H1 (cell line): ENCODE measurements around the gene HTR1B. TPM values are rescaled to one million over a fixed set of nuclear protein-coding genes. Genes with fewer than 3 reads are reported as not detected.

Experiments used
- BCL11A ChIP-seq, 2 experiments: IDR thresholded peaks; one replicate each; pipeline ENCODE4 v1.6.1; 2011; ENCODE audit warnings: low read depth in 2 of 2, low read length in 2 of 2, mild to moderate bottlenecking in 2 of 2
- CBX5 ChIP-seq: fragments of 300-800, 300-1000 bp; sonication (generic); IDR thresholded peaks from 2 replicates; pipeline ENCODE4 v1.7.1; 2016; ENCODE audit warnings: antibody characterized with exemption, low read length, low read depth
- CBX8 ChIP-seq: fragments of 300-800, 300-1000 bp; sonication (generic); IDR thresholded peaks from 2 replicates; pipeline ENCODE4 v1.7.1; 2016; ENCODE audit warnings: low read depth, low read length, borderline replicate concordance
- CHD2 ChIP-seq: IDR thresholded peaks from 2 replicates; pipeline ENCODE4 v1.6.1; 2012; ENCODE audit warnings: low read length, improper control_type of control experiment
- CREB1 ChIP-seq: IDR thresholded peaks from 2 replicates; pipeline ENCODE4 v1.6.1; 2012; ENCODE audit warnings: inconsistent platforms
- EGR1 ChIP-seq: IDR thresholded peaks from 2 replicates; pipeline ENCODE4 v1.6.1; 2011; ENCODE audit warnings: low read depth, low read length, borderline replicate concordance
- EZH2 ChIP-seq: fragments of 200-600 bp; sonication (generic); IDR thresholded peaks from 2 replicates; pipeline ENCODE4 v1.7.1; 2012; ENCODE audit warnings: low read depth, mild to moderate bottlenecking, moderate library complexity, low read length, inconsistent platforms; ENCODE audit not compliant: severe bottlenecking
- GABPA ChIP-seq: IDR thresholded peaks from 2 replicates; pipeline ENCODE4 v1.6.1; 2011; ENCODE audit warnings: mild to moderate bottlenecking, low read length, moderate library complexity, borderline replicate concordance; ENCODE audit not compliant: insufficient read depth
- HDAC2 ChIP-seq, 2 experiments: fragments of 300-600 bp in 1 of 2; sonication (generic) in 1 of 2; IDR thresholded peaks; 2 replicates each; pipeline ENCODE4 v1.6.1; 2011 to 2012; ENCODE audit warnings: low read depth in 2 of 2, low read length in 2 of 2, mild to moderate bottlenecking in 2 of 2, moderate library complexity in 2 of 2, borderline replicate concordance in 1 of 2, inconsistent platforms in 1 of 2
- KDM1A ChIP-seq: fragments of 200-600, 300-600 bp; sonication (generic); IDR thresholded peaks from 2 replicates; pipeline ENCODE4 v1.7.1; 2016; ENCODE audit warnings: mild to moderate bottlenecking, low read length, borderline replicate concordance
- KDM4A ChIP-seq: IDR thresholded peaks from one replicate; pipeline ENCODE4 v1.7.1; 2012; ENCODE audit warnings: low read depth, mild to moderate bottlenecking, moderate library complexity, low read length, inconsistent platforms; ENCODE audit not compliant: severe bottlenecking
- NANOG ChIP-seq: IDR thresholded peaks from 2 replicates; pipeline ENCODE4 v1.6.1; 2011; ENCODE audit warnings: low read length, low read depth, mild to moderate bottlenecking, inconsistent platforms; ENCODE audit not compliant: insufficient read depth, poor library complexity, severe bottlenecking
- NRF1 ChIP-seq: IDR thresholded peaks from 2 replicates; pipeline ENCODE4 v1.6.1; 2011; ENCODE audit warnings: mild to moderate bottlenecking, low read depth, low read length, improper control_type of control experiment
- PHF8 ChIP-seq: fragments of 200-600 bp; sonication (generic); conservative IDR thresholded peaks from 2 replicates; pipeline ENCODE4 v1.7.1; 2012; ENCODE audit warnings: low read depth, mild to moderate bottlenecking, inconsistent platforms, low read length, moderate library complexity
- RFX5 ChIP-seq: IDR thresholded peaks from 2 replicates; pipeline ENCODE4 v1.6.1; 2011; ENCODE audit warnings: low read depth, low read length, improper control_type of control experiment, borderline replicate concordance
- RNF2 ChIP-seq: fragments of 200-900, 300-1000 bp; sonication (generic); IDR thresholded peaks from 2 replicates; pipeline ENCODE4 v1.7.1; 2016; ENCODE audit warnings: borderline replicate concordance, low read depth, mild to moderate bottlenecking, antibody characterized with exemption, low read length; ENCODE audit not compliant: poor library complexity, severe bottlenecking; ENCODE audit errors: missing control alignments
- SIRT6 ChIP-seq: IDR thresholded peaks from one replicate; pipeline ENCODE4 v1.7.1; 2012; ENCODE audit warnings: low read length, inconsistent platforms
- SP4 ChIP-seq: IDR thresholded peaks from 2 replicates; pipeline ENCODE4 v1.6.1; 2012; ENCODE audit warnings: low read length, inconsistent platforms
- SUZ12 ChIP-seq: fragments of 200-600 bp; sonication (generic); IDR thresholded peaks from 2 replicates; pipeline ENCODE4 v1.6.1; 2012; ENCODE audit warnings: mild to moderate bottlenecking, inconsistent platforms, low read length, moderate library complexity, mixed read lengths
- TAF1 ChIP-seq: IDR thresholded peaks from 2 replicates; pipeline ENCODE4 v1.6.1; 2011; ENCODE audit warnings: mild to moderate bottlenecking, low read depth, low read length
- TBP ChIP-seq: IDR thresholded peaks from 2 replicates; pipeline ENCODE4 v1.6.1; 2011; ENCODE audit warnings: low read depth, low read length, improper control_type of control experiment
- TCF12 ChIP-seq: IDR thresholded peaks from 2 replicates; pipeline ENCODE4 v1.6.1; 2011; ENCODE audit warnings: low read depth, mild to moderate bottlenecking, low read length
- polyA plus RNA-seq, 7 experiments: library from polyadenylated mRNA; depleted of rRNA in 3 of 7; stranded (reverse) in 5 of 7; unstranded in 2 of 7; fragments of >200 nt in 5 of 7; fragments of 200-250 nt in 2 of 7; gene quantifications; 1 replicate in 5 of 7; 2 replicates in 1 of 7; 4 replicates in 1 of 7; pipeline versions ENCODE4 v1.2.1 to v1.2.3, GENCODE V29; 2011 to 2013; ENCODE audit warnings: missing spikeins in 2 of 7, mixed read lengths in 2 of 7
- total RNA-seq: library from RNA; stranded (reverse); fragmentation: NEBNext Ultra II Directional; extraction: Animal tissue kit (Norgen Biotek cat#: 25700); gene quantifications from 2 replicates; pipeline ENCODE4 v1.2.1, GENCODE V29; 2021
- TF ChIP-seq, protein P1 (sequence below): IDR thresholded peaks from 2 replicates; pipeline ENCODE4 v1.6.1; 2012; ENCODE audit warnings: inconsistent platforms
- TF ChIP-seq, protein P2 (sequence below): IDR thresholded peaks from 2 replicates; pipeline ENCODE4 v1.6.1; 2012; ENCODE audit warnings: inconsistent platforms

Gene HTR1B
- total and polyA plus RNA-seq, 2 of the 8 experiments (the other 6 are each of a cell fraction or from before 2014, with no cell fraction given) = 1.1 to 1.4 TPM

DNA sequence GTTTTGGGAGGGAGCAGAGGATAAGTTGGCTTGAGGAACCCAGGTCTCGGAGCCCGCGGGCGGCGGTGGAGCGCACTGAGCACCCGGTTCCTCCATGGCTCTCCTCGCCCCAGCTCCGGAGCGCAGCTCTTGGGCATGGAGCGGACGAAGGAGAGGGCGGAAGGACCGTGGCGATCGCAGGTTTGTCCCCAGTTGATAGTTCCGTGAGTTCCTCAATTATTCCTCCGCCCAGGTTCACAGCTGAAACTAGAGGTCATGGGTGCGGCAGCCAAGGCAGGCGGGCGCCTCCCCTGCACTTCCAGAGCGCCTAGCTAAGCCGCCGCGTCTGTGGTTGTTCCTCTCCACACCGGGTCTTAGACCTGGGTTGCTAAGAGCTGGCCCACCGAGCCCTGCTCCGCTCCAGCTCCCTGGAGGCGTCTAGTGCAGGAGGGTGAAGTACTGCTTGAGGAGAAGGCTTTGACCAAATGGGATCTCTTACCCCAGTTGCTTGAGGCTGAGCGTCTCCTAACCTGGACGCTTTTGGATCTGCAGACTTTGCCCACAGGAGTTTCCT, at the start of gene HTR1B (continued):
- TF ChIP-seq, protein P1, sequence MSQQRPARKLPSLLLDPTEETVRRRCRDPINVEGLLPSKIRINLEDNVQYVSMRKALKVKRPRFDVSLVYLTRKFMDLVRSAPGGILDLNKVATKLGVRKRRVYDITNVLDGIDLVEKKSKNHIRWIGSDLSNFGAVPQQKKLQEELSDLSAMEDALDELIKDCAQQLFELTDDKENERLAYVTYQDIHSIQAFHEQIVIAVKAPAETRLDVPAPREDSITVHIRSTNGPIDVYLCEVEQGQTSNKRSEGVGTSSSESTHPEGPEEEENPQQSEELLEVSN = no peak
- no peak for TF ChIP-seq SIRT6
- TF ChIP-seq CBX8 = no peak
- TF ChIP-seq CHD2 = peak; percentile 76; the same call in 1 of the 2 replicates
- TF ChIP-seq EGR1 = no peak
- 0 out of 2 replicates have a peak, but pooled peaks have one; percentile 9 for TF ChIP-seq CREB1
- no peak for TF ChIP-seq SP4
- TF ChIP-seq TBP = 0 out of 2 replicates have a peak, but pooled peaks have one; percentile 30
- TF ChIP-seq NANOG = no peak
- no peak for TF ChIP-seq NRF1
- TF ChIP-seq, protein P2, sequence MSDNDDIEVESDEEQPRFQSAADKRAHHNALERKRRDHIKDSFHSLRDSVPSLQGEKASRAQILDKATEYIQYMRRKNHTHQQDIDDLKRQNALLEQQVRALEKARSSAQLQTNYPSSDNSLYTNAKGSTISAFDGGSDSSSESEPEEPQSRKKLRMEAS = peak; percentile 7; the same call in 1 of the 2 replicates
- peak; percentile 76 for TF ChIP-seq SUZ12
- TF ChIP-seq GABPA = no peak
- TF ChIP-seq CBX5 = no peak
- TF ChIP-seq KDM1A = no peak
- no peak for TF ChIP-seq RFX5
- TF ChIP-seq HDAC2 (IDR thresholded peaks at IDR 0.05; ENCODE audit: borderline replicate concordance in 1 of 2, low read depth in 2 of 2, low read length in 2 of 2) = no peak
- no peak for TF ChIP-seq TCF12
- TF ChIP-seq PHF8 = no peak
- TF ChIP-seq TAF1 = 0 out of 2 replicates have a peak, but pooled peaks have one; percentile 29
- TF ChIP-seq BCL11A (IDR thresholded peaks at IDR 0.05; ENCODE audit: low read depth in 2 of 2, low read length in 2 of 2) = no peak
- peak; percentile 56 for TF ChIP-seq KDM4A
- no peak for TF ChIP-seq RNF2
- peak; percentile 40 for TF ChIP-seq EZH2
